Right forelimb (tissue), 1 donor: ENCODE measurements around the gene FOXA3.
A peak's percentile ranks its signal among the peaks of the same experiment; 100 is the strongest.

Experiments used
- DNase-seq: peaks from one replicate; pipeline ENCODE4 v3.0.0-alpha.2; 2018

The FOXA3 gene

GRCh38 chr19:45863840-45864628 is at the start of gene FOXA3:
Gene FOXA3, plus strand, starts transcription at chr19:45864326. Its CDS starts 131 bp downstream, at chr19:45864457.
- DNase-seq: no peak

- no peak for DNase-seq
Measured at GRCh38 chr19:45814851-45815480, 49.2 kb upstream of the FOXA3 start, which contains the start of gene RSPH6A. Gene RSPH6A, minus strand, starts transcription at chr19:45815308. Its CDS starts 132 bp downstream, at chr19:45815176.

GRCh38 chr19:45815481-45816216 is 48.5 kb upstream of the FOXA3 start:
- peak; percentile 70 for DNase-seq

- DNase-seq: peak; percentile 46
Measured at GRCh38 chr19:45816236-45817009, 47.7 kb upstream of the FOXA3 start.

GRCh38 chr19:45817010-45817724 is 47.0 kb upstream of the FOXA3 start:
- DNase-seq: peak; percentile 94

- no peak for DNase-seq
Measured at GRCh38 chr19:45817725-45818301, 46.3 kb upstream of the FOXA3 start.

- DNase-seq: no peak
Measured at GRCh38 chr19:45819769-45820168, 44.4 kb upstream of the FOXA3 start.

GRCh38 chr19:45820413-45821102 is 43.6 kb upstream of the FOXA3 start:
- no peak for DNase-seq

- DNase-seq: no peak
Measured at GRCh38 chr19:45821103-45821521, 43.0 kb upstream of the FOXA3 start.

GRCh38 chr19:45821570-45821969 is 42.6 kb upstream of the FOXA3 start:
- no peak for DNase-seq

- DNase-seq: no peak
Measured at GRCh38 chr19:45822716-45823115, 41.4 kb upstream of the FOXA3 start.

GRCh38 chr19:45823182-45823581 is 40.9 kb upstream of the FOXA3 start:
- DNase-seq: no peak

- peak; percentile 34 for DNase-seq
Measured at GRCh38 chr19:45824041-45824471, 40.1 kb upstream of the FOXA3 start.

GRCh38 chr19:45824531-45825262 is 39.4 kb upstream of the FOXA3 start:
- DNase-seq: peak; percentile 35

- no peak for DNase-seq
Measured at GRCh38 chr19:45825263-45825605, 38.9 kb upstream of the FOXA3 start.

GRCh38 chr19:45825917-45826893 is 37.9 kb upstream of the FOXA3 start:
- DNase-seq: no peak

GRCh38 chr19:45826934-45827333 is 37.2 kb upstream of the FOXA3 start:
- no peak for DNase-seq

- DNase-seq: no peak
Measured at GRCh38 chr19:45827459-45828093, 36.5 kb upstream of the FOXA3 start.

GRCh38 chr19:45828523-45828922 is 35.6 kb upstream of the FOXA3 start:
- no peak for DNase-seq
